MM.1S (cell line): ENCODE measurements around the gene BCAS3.

Experiments used
- DNase-seq: peaks from one replicate; pipeline ENCODE4 v3.0.0-alpha.2; 2015
- H2AFZ ChIP-seq: fragments of 300-600 bp; sonication (generic); 2 replicates; pipeline ENCODE4 v1.6.0; 2016; ENCODE audit warnings: antibody characterized with exemption, low read length
- H3F3A ChIP-seq: fragments of 300-600 bp; sonication (generic); 2 replicates; pipeline ENCODE4 v1.6.1; 2016; ENCODE audit warnings: mild to moderate bottlenecking, antibody characterized with exemption, low read length, moderate library complexity, mixed read lengths; ENCODE audit not compliant: insufficient read depth
- H3K27ac ChIP-seq: fragments of 300-600 bp; sonication (generic); 2 replicates; pipeline ENCODE4 v1.5.1; 2016; ENCODE audit warnings: mild to moderate bottlenecking, low read length
- H3K27me3 ChIP-seq: fragments of 300-600 bp; sonication (generic); replicated peaks from 2 replicates; pipeline ENCODE4 v1.6.0; 2016; ENCODE audit warnings: low read length; ENCODE audit not compliant: insufficient read depth
- H3K36me3 ChIP-seq: fragments of 300-600 bp; sonication (generic); replicated peaks from 2 replicates; pipeline ENCODE4 v1.6.1; 2016; ENCODE audit warnings: mild to moderate bottlenecking, low read length, mixed read lengths; ENCODE audit not compliant: insufficient read depth
- H3K4me1 ChIP-seq: fragments of 300-600 bp; sonication (generic); 2 replicates; pipeline ENCODE4 v1.6.1; 2016; ENCODE audit warnings: low read length, mixed read lengths
- H3K4me2 ChIP-seq: fragments of 300-600 bp; sonication (generic); 2 replicates; pipeline ENCODE4 v1.6.0; 2016; ENCODE audit warnings: low read depth, low read length
- H3K4me3 ChIP-seq: fragments of 300-600 bp; sonication (generic); 2 replicates; pipeline ENCODE4 v1.5.1; 2016; ENCODE audit warnings: low read length, mixed read lengths
- H3K79me2 ChIP-seq: fragments of 300-600 bp; sonication (generic); 2 replicates; pipeline ENCODE4 v1.6.1; 2016; ENCODE audit warnings: mixed run types, low read length, mixed read lengths
- H3K9ac ChIP-seq: fragments of 300-600 bp; sonication (generic); 2 replicates; pipeline ENCODE4 v1.6.1; 2016; ENCODE audit warnings: low read length, mixed read lengths
- H3K9me2 ChIP-seq: fragments of 300-600 bp; sonication (generic); replicated peaks from 2 replicates; pipeline ENCODE4 v1.6.1; 2016; ENCODE audit warnings: mild to moderate bottlenecking, low read length, mixed read lengths; ENCODE audit not compliant: insufficient read depth
- H3K9me3 ChIP-seq: fragments of 300-600 bp; sonication (generic); replicated peaks from 2 replicates; pipeline ENCODE4 v1.6.1; 2016; ENCODE audit warnings: mild to moderate bottlenecking, low read length, mixed read lengths; ENCODE audit not compliant: insufficient read depth
- H4K20me1 ChIP-seq: fragments of 300-600 bp; sonication (generic); 2 replicates; pipeline ENCODE4 v1.6.1; 2016; ENCODE audit warnings: mild to moderate bottlenecking, low read length, moderate library complexity, mixed read lengths; ENCODE audit not compliant: insufficient read depth
- EZH2 ChIP-seq: fragments of 300-600 bp; sonication (generic); optimal IDR thresholded peaks from 2 replicates; pipeline ENCODE3; 2017; ENCODE audit warnings: low read depth, mild to moderate bottlenecking, antibody characterized with exemption, low read length, mixed read lengths
- EZH2phosphoT487 ChIP-seq: fragments of 300-600 bp; sonication (generic); IDR thresholded peaks from 2 replicates; pipeline ENCODE4 v1.6.1; 2018; ENCODE audit warnings: antibody characterized with exemption, low read length
- TF ChIP-seq, protein P1 (sequence below): fragments of 300-600 bp; sonication (generic); IDR thresholded peaks from 2 replicates; pipeline ENCODE4 v1.5.1; 2016; ENCODE audit warnings: antibody characterized with exemption, low read length, mixed read lengths

The BCAS3 gene

DNA sequence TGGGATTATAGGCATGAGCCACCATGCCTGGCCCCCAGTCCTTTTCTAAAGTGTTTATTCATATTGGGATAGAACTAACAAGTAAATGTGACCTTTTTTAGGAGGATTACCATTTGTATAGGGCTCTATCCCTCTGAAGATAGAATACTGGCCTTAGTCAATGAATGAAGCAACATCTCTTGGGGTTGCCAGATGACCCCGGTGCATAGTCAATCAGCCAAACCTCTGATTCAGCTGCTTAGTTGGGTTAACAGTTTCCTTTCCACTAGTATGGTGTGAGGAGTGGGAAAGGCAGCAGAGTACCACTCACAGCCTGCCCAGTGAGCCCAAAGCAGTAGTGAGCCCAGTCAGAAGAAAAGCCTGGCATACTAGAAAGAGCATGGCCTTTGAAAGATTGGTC is 627.4 kb downstream of the BCAS3 start:
- no peaks in the 10 kb centered on the region for H3K27me3 ChIP-seq
- no peak overlapping the region for H3K4me2 ChIP-seq
- no peaks in the 10 kb centered on the region for H3K4me1 ChIP-seq
- H3K4me3 ChIP-seq, result no peak overlapping the region
- TF ChIP-seq EZH2phosphoT487 (no peak), EZH2 (no peak)
- TF ChIP-seq, protein P1, sequence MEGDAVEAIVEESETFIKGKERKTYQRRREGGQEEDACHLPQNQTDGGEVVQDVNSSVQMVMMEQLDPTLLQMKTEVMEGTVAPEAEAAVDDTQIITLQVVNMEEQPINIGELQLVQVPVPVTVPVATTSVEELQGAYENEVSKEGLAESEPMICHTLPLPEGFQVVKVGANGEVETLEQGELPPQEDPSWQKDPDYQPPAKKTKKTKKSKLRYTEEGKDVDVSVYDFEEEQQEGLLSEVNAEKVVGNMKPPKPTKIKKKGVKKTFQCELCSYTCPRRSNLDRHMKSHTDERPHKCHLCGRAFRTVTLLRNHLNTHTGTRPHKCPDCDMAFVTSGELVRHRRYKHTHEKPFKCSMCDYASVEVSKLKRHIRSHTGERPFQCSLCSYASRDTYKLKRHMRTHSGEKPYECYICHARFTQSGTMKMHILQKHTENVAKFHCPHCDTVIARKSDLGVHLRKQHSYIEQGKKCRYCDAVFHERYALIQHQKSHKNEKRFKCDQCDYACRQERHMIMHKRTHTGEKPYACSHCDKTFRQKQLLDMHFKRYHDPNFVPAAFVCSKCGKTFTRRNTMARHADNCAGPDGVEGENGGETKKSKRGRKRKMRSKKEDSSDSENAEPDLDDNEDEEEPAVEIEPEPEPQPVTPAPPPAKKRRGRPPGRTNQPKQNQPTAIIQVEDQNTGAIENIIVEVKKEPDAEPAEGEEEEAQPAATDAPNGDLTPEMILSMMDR, result no peak
- H2AFZ ChIP-seq, result no peak overlapping the region
- H4K20me1 ChIP-seq, result no peaks in the 10 kb centered on the region
- no peaks in the 10 kb centered on the region for H3K36me3 ChIP-seq
- H3K9ac ChIP-seq, result no peak overlapping the region
- DNase-seq, result no peak
- H3K27ac ChIP-seq, result no peak overlapping the region
- H3F3A ChIP-seq, result no peaks in the 10 kb centered on the region
- H3K79me2 ChIP-seq, result no peaks in the 10 kb centered on the region
- H3K9me2 ChIP-seq, result no peaks in the 10 kb centered on the region
- H3K9me3 ChIP-seq, result no peaks in the 10 kb centered on the region

DNA sequence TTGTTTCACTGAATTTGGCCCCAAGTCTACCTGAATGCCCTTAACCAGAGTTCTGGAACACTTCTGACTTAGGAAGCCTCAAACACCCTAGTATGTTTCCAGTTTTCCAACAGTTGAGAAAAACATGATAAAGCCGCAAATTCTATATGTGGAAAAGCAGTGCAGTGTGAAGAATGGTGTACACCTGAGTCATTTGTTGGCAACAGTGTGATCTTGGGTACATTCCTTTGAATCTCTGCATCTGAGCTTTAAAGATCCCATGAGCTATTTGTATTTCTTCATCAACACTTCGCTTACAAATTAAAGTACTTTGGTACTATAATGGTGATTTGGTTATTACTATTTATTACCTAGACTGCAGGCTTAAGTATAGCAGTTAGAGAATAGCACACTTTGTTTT is 628.4 kb downstream of the BCAS3 start:
- Histone ChIP-seq H3K9ac (no peak overlapping the region), H3F3A (no peaks in the 10 kb centered on the region), H4K20me1 (no peaks in the 10 kb centered on the region), H3K9me3 (no peaks in the 10 kb centered on the region), H3K27me3 (no peaks in the 10 kb centered on the region), H2AFZ (no peak overlapping the region), H3K27ac (no peak overlapping the region), H3K4me2 (no peak overlapping the region), H3K36me3 (no peaks in the 10 kb centered on the region), H3K4me1 (no peaks in the 10 kb centered on the region), H3K4me3 (no peak overlapping the region), H3K79me2 (no peaks in the 10 kb centered on the region), H3K9me2 (no peaks in the 10 kb centered on the region)
- DNase-seq, result no peak
- no peak for TF ChIP-seq EZH2phosphoT487
- no peak for TF ChIP-seq EZH2
- TF ChIP-seq, protein P1, result no peak

DNA sequence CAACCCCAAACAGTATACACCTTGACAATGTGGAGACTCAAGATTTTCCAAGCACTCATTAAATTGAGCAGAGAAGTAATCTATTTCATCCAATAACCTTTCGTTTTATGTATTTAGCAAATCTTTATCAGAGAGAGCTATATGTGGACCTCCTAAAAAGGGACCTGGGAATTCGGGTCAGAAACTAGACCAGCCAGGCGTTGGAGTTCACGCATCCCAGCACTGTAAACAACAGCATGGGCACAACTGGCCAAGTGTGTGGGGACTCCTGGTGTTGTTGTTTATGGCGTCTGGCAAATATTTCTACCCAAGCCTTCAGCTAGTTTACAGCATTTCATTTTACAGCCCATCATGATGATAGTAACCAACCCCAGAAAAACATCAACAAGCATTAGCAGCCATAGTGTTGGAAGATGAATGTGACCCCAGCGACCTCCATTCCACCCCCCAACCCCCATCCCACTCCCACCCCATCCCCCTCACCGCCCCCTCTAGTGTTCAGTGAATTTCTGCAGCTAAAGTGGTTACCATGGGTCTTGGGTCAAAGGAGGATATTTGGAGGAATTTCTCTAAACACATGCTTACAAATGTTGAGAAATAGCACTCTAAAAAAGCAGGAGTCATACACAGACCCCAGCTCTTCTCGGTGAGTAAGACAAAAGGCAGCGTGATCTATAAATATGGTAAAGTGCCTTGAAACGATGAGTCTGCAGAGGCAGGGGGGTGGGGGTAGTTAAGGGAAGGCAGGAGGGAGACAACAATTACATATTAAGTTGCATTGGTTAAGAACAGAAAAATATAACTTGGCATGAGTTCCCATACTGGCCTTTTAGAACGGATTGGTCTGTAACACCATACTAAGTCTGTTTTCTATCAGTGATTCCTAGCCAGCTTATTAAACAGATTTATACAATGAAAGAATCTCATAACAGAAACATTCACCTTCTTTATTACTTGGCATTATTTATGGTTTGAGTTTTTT is 630.5 kb downstream of the BCAS3 start:
- Histone ChIP-seq H3K9me2 (no peaks in the 10 kb centered on the region), H4K20me1 (no peaks in the 10 kb centered on the region), H3K36me3 (no peaks in the 10 kb centered on the region), H3K4me3 (no peak overlapping the region), H3K79me2 (no peaks in the 10 kb centered on the region), H2AFZ (no peak overlapping the region), H3K4me2 (no peak overlapping the region), H3K9ac (no peak overlapping the region), H3K27ac (no peak overlapping the region), H3K9me3 (no peaks in the 10 kb centered on the region), H3K27me3 (no peaks in the 10 kb centered on the region), H3K4me1 (no peaks in the 10 kb centered on the region), H3F3A (no peaks in the 10 kb centered on the region)
- no peak for DNase-seq
- TF ChIP-seq, protein P1, result no peak
- no peak for TF ChIP-seq EZH2phosphoT487
